ENCODE results near the gene TMEM60. TPM values are rescaled to one million over a fixed set of nuclear protein-coding genes. Genes with fewer than 3 reads are reported as not detected.
"Not testable (repeated sequence)": the region's sequence is repeated elsewhere in the genome, so short reads cannot be mapped to it uniquely, and the experiment has no call there.

Gene TMEM60
- total and polyA plus RNA-seq, 12 donors = 4.7 to 15.6 (median 7.9) TPM

GRCh38 chr7:77786741-77787140, 11.5 kb downstream of the TMEM60 start:
- no peaks in the 10 kb centered on the region for H3K27me3 ChIP-seq
- no peak overlapping the region for H3K4me3 ChIP-seq
- H3K36me3 ChIP-seq = peaks cover 0 to 28% (median 0%) of the 10 kb centered on the region in 9 donors
- peaks cover 0 to 8% (median 0%) of the 10 kb centered on the region in 9 donors for H3K4me1 ChIP-seq
- DNase-seq = no peak
- H3K9me3 ChIP-seq = peaks cover 0 to 11% (median 0%) of the 10 kb centered on the region in 11 donors
- no peak overlapping the region for H3K27ac ChIP-seq
- TF ChIP-seq CTCF (IDR thresholded peaks at IDR 0.05) = no peak
- no peak for ATAC-seq
- intact Hi-C loops (cut with DNase I) = no loop called here

- WGBS, 2 donors = 95 to 99% methylated on average over 3 of the region's 3 CpGs
- Histone ChIP-seq H3K4me3 (no peak overlapping the region), H3K9me3 (peaks cover 0 to 11% (median 0%) of the 10 kb centered on the region in 11 donors), H3K27me3 (no peaks in the 10 kb centered on the region), H3K36me3 (peaks cover 0 to 35% (median 0%) of the 10 kb centered on the region in 9 donors), H3K4me1 (peaks cover 0 to 7% (median 0%) of the 10 kb centered on the region in 9 donors), H3K27ac (no peak overlapping the region)
- DNase-seq (no peak), ATAC-seq (no peak)
- intact Hi-C loops (cut with DNase I) = no loop called here
- no peak for TF ChIP-seq CTCF (IDR thresholded peaks at IDR 0.05)
Observed at GRCh38 chr7:77786018-77786417, 12.2 kb downstream of the TMEM60 start.

GRCh38 chr7:77784426-77784825, 13.8 kb downstream of the TMEM60 start:
- H3K27ac ChIP-seq; intact Hi-C loops (cut with DNase I); H3K4me3 ChIP-seq; H3K4me1 ChIP-seq; DNase-seq; ATAC-seq; H3K27me3 ChIP-seq: not testable (repeated sequence)
- WGBS, 2 donors = 95 to 97% methylated on average over 10 of the region's 10 CpGs
- peaks cover 0 to 51% (median 3%) of the 10 kb centered on the region in 9 donors for H3K36me3 ChIP-seq
- peaks cover 0 to 11% (median 0%) of the 10 kb centered on the region in 11 donors for H3K9me3 ChIP-seq

- WGBS, 2 donors = 79 to 88% methylated on average over 3 of the region's 3 CpGs
- no peak for DNase-seq
- Histone ChIP-seq H3K4me3 (no peak overlapping the region), H3K27ac (no peak overlapping the region), H3K9me3 (peaks cover 0 to 11% (median 0%) of the 10 kb centered on the region in 11 donors), H3K36me3 (peaks cover 0 to 60% (median 11%) of the 10 kb centered on the region in 9 donors), H3K27me3 (no peaks in the 10 kb centered on the region), H3K4me1 (peaks cover 0 to 7% (median 0%) of the 10 kb centered on the region in 9 donors)
- no peak for ATAC-seq
- no peak for TF ChIP-seq CTCF (IDR thresholded peaks at IDR 0.05)
- intact Hi-C loops (cut with DNase I) = no loop called here
Observed at GRCh38 chr7:77783545-77783944, 14.7 kb downstream of the TMEM60 start.

- no peak for TF ChIP-seq CTCF (IDR thresholded peaks at IDR 0.05)
- DNase-seq = no peak
- no peak overlapping the region for H3K4me3 ChIP-seq
- H3K27me3 ChIP-seq = no peaks in the 10 kb centered on the region
- H3K9me3 ChIP-seq = peaks cover 0 to 11% (median 0%) of the 10 kb centered on the region in 11 donors
- ATAC-seq = no peak
- H3K27ac ChIP-seq = no peak overlapping the region
- H3K4me1 ChIP-seq = peaks cover 0 to 7% (median 0%) of the 10 kb centered on the region in 9 donors
- peaks cover 0 to 64% (median 14%) of the 10 kb centered on the region in 9 donors for H3K36me3 ChIP-seq
- intact Hi-C loops (cut with DNase I) = no loop called here
- WGBS, 2 donors = 80 to 93% methylated on average over 1 of the region's 1 CpG
Observed at GRCh38 chr7:77783111-77783510, 15.1 kb downstream of the TMEM60 start.

All from heart right ventricle (tissue), 16 donors.